GM12878 (cell line): Measurements from ENCODE around the gene STXBP2.

ENCODE experiments used
- EGR1 ChIP-seq, 2 experiments: IDR thresholded peaks; 1 replicate in 1 of 2; 2 replicates in 1 of 2; pipeline ENCODE4 v1.6.1; 2011 to 2012; ENCODE audit warnings: low read depth in 2 of 2, low read length in 2 of 2, borderline replicate concordance in 1 of 2, mild to moderate bottlenecking in 1 of 2, moderate library complexity in 1 of 2
- EZH2 ChIP-seq: IDR thresholded peaks from 2 replicates; pipeline ENCODE4 v1.6.1; 2012; ENCODE audit warnings: low read depth, mild to moderate bottlenecking, control low read depth, inconsistent platforms, low read length, borderline replicate concordance; ENCODE audit not compliant: control insufficient read depth
- POLR2AphosphoS5 ChIP-seq: IDR thresholded peaks from 2 replicates; pipeline ENCODE4 v1.6.1; 2011; ENCODE audit warnings: mild to moderate bottlenecking, low read length, inconsistent platforms
- ZNF622 ChIP-seq: fragments of 450-650 bp; IDR thresholded peaks from 2 replicates; pipeline ENCODE4 v1.6.1; 2017; ENCODE audit warnings: mild to moderate bottlenecking, inconsistent platforms

DNA sequence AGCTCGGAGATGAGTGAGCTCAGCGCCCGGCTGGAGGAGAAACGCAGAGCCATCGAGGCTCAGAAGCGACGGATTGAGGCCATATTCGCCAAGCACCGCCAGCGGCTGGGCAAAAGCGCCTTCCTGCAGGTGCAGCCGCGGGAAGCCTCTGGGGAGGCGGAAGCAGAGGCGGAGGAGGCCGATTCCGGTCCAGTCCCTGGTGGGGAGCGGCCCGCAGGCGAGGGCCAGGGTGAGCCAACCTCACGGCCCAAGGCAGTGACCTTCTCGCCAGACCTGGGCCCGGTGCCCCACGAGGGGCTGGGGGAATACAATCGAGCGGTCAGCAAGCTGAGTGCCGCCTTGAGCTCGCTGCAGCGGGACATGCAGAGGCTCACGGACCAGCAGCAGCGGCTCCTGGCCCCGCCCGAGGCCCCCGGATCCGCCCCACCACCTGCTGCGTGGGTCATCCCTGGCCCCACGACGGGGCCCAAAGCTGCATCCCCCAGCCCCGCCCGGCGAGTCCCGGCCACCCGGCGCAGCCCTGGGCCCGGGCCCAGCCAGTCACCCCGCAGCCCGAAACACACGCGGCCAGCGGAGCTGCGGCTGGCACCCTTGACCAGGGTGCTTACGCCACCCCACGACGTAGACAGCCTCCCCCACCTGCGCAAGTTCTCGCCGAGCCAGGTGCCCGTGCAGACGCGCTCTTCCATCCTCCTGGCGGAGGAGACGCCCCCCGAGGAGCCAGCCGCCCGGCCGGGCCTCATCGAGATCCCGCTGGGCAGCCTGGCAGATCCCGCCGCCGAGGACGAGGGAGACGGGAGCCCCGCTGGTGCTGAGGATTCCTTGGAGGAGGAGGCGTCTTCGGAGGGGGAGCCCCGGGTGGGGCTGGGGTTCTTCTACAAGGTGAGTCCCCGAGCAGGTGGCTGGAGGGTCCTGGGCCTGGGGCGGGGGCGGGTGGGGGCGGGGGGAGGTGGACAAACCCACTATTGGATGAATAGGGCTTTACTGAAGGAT, 24.3 kb upstream of the STXBP2 start:
- no peak for TF ChIP-seq EZH2
- TF ChIP-seq POLR2AphosphoS5 = no peak
- no peak for TF ChIP-seq EGR1 (IDR thresholded peaks at IDR 0.05; ENCODE audit: borderline replicate concordance in 1 of 2, low read depth in 2 of 2, low read length in 2 of 2)
- TF ChIP-seq ZNF622 = no peak
